ENCODE data around the gene SAC3D1. TPM values are rescaled to one million over a fixed set of nuclear protein-coding genes. Genes with fewer than 3 reads are reported as not detected.

Gene SAC3D1
- total and polyA plus RNA-seq, 12 donors = 4.4 to 23.6 (median 10.5) TPM

- Histone ChIP-seq H3K4me1 (replicated peaks in 1 of 2) (peaks cover 12 to 20% of the 10 kb centered on the region in 2 donors), H3K27me3 (no peaks in the 10 kb centered on the region), H3K36me3 (replicated peaks in 1 of 2) (peaks cover 0 to 46% of the 10 kb centered on the region in 2 donors), H3K9me3 (replicated peaks in 1 of 3) (no peaks in the 10 kb centered on the region), H3K27ac (no peak overlapping the region), H3K4me3 (no peak overlapping the region)
- no peak for DNase-seq
- intact Hi-C loops (cut with DNase I) = no loop called here
- TF ChIP-seq POLR2A (IDR thresholded peaks at IDR 0.05) = no peak
- TF ChIP-seq CTCF (IDR thresholded peaks at IDR 0.05) = no peak
- 75 to 87% (median 81%) methylated on average over 4 of the region's 4 CpGs for WGBS, 4 donors
Observed at GRCh38 chr11:65085446-65085845, 44.4 kb downstream of the SAC3D1 start.

- WGBS, 4 donors = 78 to 91% (median 85%) methylated on average over 3 to 9 of the region's 9 CpGs
- Histone ChIP-seq H3K27me3 (no peaks in the 10 kb centered on the region), H3K4me1 (replicated peaks in 1 of 2) (peaks cover 12 to 20% of the 10 kb centered on the region in 2 donors), H3K27ac (no peak overlapping the region), H3K9me3 (replicated peaks in 1 of 3) (no peaks in the 10 kb centered on the region), H3K36me3 (replicated peaks in 1 of 2) (peaks cover 0 to 46% of the 10 kb centered on the region in 2 donors), H3K4me3 (no peak overlapping the region)
- TF ChIP-seq CTCF (IDR thresholded peaks at IDR 0.05) = no peak
- TF ChIP-seq POLR2A (IDR thresholded peaks at IDR 0.05) = no peak
- intact Hi-C loops (cut with DNase I) = no loop called here
- DNase-seq = no peak
Observed at GRCh38 chr11:65086809-65087208, 45.8 kb downstream of the SAC3D1 start.

GRCh38 chr11:65087216-65087615 is 46.2 kb downstream of the SAC3D1 start:
- H3K27me3 ChIP-seq = no peaks in the 10 kb centered on the region
- H3K9me3 ChIP-seq (replicated peaks in 1 of 3) = no peaks in the 10 kb centered on the region
- H3K27ac ChIP-seq = no peak overlapping the region
- 60 to 78% (median 62%) methylated on average over 11 of the region's 11 CpGs for WGBS, 4 donors
- H3K4me1 ChIP-seq (replicated peaks in 1 of 2) = peaks cover 12 to 20% of the 10 kb centered on the region in 2 donors
- H3K4me3 ChIP-seq = no peak overlapping the region
- intact Hi-C loops (cut with DNase I) = no loop called here
- H3K36me3 ChIP-seq (replicated peaks in 1 of 2) = peaks cover 0 to 46% of the 10 kb centered on the region in 2 donors
- TF ChIP-seq POLR2A (IDR thresholded peaks at IDR 0.05) = no peak
- no peak for TF ChIP-seq CTCF (IDR thresholded peaks at IDR 0.05)
- DNase-seq = peak in 5 of 7 donors; percentile 41 to 67 (median 44)

- no peak for DNase-seq
- WGBS, 4 donors = 89 to 93% (median 92%) methylated on average over 5 to 15 of the region's 15 CpGs
- no peak for TF ChIP-seq POLR2A (IDR thresholded peaks at IDR 0.05)
- TF ChIP-seq CTCF (IDR thresholded peaks at IDR 0.05) = no peak
- peaks cover 12 to 20% of the 10 kb centered on the region in 2 donors for H3K4me1 ChIP-seq (replicated peaks in 1 of 2)
- no peaks in the 10 kb centered on the region for H3K27me3 ChIP-seq
- peaks cover 0 to 46% of the 10 kb centered on the region in 2 donors for H3K36me3 ChIP-seq (replicated peaks in 1 of 2)
- no peak overlapping the region for H3K27ac ChIP-seq
- H3K4me3 ChIP-seq = no peak overlapping the region
- H3K9me3 ChIP-seq (replicated peaks in 1 of 3) = no peaks in the 10 kb centered on the region
- intact Hi-C loops (cut with DNase I) = no loop called here
Observed at GRCh38 chr11:65087827-65088226, 46.8 kb downstream of the SAC3D1 start.

Data from adrenal gland (tissue), 12 donors.